GM19239 (cell line): ENCODE data around the gene NDUFS2.
A peak's percentile ranks its signal among the peaks of the same experiment; 100 is the strongest.
"Not testable (repeated sequence)": the region's sequence is repeated elsewhere in the genome, so short reads cannot be mapped to it uniquely, and the experiment has no call there.

Experiments
- DNase-seq: peaks from one replicate; pipeline ENCODE4 v3.0.0; 2011; ENCODE audit warnings: low spot score; ENCODE audit not compliant: insufficient read length
- FAIRE-seq: peaks from 2 replicates; lab custom pipeline; 2011; peaks lifted over from hg19 to GRCh38; lab: Jason Lieb, UNC

The NDUFS2 gene

GRCh38 chr1:161235957-161236775 lies 34.0 kb downstream of the NDUFS2 start:
- FAIRE-seq: no peak

DNA sequence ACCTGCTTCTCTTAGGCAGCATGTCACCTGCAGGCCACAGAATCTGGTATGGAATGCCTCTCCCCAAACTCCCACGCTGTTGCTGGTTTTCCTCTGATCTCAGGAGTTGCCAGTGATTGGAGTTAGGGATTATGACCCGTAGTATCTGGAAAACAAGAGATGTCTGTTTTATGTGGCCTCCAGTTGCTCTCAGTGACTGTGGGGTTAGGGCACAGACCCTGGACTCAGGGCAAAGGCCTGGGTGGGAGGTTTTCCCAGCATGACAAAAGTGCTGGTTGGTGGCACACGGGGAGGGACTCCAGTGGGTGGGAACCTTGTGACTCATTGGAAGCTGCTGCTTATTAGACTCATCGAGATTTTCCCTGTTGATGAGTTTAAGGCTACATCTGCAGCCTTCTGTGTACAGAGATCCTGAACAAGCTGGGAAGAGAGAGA lies 35.9 kb downstream of the NDUFS2 start, which contains the start of gene NR1I3:
NR1I3 (minus strand) TSS at position 165 of the 435 bp plus-strand sequence. CDS start 1,638 bp downstream, outside the sequence.
- FAIRE-seq: no peak
- DNase-seq: no peak

More at GRCh38 chr1:161235957-161236775, 34.0 kb downstream of the NDUFS2 start:
- DNase-seq: no peak

DNA sequence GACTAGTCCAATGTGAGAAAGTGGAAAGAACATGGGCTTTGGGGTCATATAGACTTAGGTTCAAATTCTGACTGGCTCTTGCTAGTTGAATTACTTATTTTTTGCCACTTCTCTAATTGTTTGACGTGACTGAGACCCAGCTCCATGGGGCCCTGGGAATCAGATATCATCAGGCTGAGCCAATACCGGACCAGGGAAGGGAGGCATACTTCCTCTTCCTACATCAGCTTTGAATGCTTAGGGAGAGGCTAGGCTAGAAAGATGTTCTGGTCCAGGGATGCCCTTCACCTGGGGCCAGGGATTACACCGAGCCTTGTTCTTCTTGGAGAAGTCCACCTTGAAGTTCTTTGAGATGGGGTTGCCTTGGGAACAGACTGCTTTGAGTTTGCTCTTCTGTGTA lies 39.5 kb downstream of the NDUFS2 start:
- FAIRE-seq: no peak
- no peak for DNase-seq

GRCh38 chr1:161242313-161242712 lies 40.1 kb downstream of the NDUFS2 start:
- FAIRE-seq: no peak
- no peak for DNase-seq

DNA sequence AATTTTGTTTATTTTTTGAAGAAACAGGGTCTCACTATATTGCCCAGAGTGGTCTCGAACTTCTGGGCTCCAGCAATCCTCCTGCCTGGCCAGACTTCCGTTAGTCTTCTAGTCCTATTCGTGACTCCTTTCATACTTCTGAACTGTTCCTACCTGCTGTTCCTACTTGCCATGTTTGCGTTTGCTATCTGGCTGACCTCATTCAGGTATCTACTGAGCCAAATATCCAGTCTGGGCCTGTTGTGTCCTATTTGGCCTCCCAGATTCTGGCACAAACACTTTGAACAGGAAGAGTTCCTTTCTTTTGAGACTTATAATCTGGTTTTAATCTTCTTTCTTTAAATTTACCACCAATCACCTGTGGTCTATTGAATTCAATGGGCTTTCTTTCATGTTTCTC lies 42.7 kb downstream of the NDUFS2 start:
- DNase-seq (no peak), FAIRE-seq (no peak)

- FAIRE-seq, DNase-seq: not testable (repeated sequence)
Measured at GRCh38 chr1:161250100-161250499, 47.9 kb downstream of the NDUFS2 start.

DNA sequence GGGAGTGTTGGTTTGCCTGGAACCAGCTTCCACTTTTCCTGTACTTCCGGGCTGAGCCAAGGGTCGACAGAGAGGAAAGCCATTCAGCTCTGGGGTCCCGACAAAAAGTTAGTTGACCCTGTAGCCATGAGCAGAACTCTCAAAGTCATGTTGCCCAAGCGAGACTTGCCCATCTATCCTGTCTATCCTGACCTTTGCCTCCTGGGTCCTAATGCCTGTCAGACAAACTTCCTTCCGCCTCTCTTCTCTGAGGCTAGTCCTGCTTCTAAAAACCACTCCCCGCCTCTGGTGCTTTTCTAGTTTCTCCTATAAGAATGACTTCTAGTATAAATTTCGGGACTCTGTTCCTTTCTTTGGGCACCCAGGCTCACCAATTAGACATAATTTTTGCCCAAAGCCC lies 48.7 kb downstream of the NDUFS2 start:
- FAIRE-seq: no peak
- DNase-seq: no peak

GRCh38 chr1:161251579-161251978 lies 49.4 kb downstream of the NDUFS2 start:
- no peak for DNase-seq
- FAIRE-seq: no peak

- DNase-seq, FAIRE-seq: not testable (repeated sequence)
Measured at GRCh38 chr1:161255302-161255701, 53.1 kb downstream of the NDUFS2 start.

- not testable (repeated sequence) for FAIRE-seq, DNase-seq
Measured at GRCh38 chr1:161255955-161256520, 53.9 kb downstream of the NDUFS2 start.

GRCh38 chr1:161257109-161257508 lies 54.9 kb downstream of the NDUFS2 start:
- DNase-seq: not testable (repeated sequence)

DNA sequence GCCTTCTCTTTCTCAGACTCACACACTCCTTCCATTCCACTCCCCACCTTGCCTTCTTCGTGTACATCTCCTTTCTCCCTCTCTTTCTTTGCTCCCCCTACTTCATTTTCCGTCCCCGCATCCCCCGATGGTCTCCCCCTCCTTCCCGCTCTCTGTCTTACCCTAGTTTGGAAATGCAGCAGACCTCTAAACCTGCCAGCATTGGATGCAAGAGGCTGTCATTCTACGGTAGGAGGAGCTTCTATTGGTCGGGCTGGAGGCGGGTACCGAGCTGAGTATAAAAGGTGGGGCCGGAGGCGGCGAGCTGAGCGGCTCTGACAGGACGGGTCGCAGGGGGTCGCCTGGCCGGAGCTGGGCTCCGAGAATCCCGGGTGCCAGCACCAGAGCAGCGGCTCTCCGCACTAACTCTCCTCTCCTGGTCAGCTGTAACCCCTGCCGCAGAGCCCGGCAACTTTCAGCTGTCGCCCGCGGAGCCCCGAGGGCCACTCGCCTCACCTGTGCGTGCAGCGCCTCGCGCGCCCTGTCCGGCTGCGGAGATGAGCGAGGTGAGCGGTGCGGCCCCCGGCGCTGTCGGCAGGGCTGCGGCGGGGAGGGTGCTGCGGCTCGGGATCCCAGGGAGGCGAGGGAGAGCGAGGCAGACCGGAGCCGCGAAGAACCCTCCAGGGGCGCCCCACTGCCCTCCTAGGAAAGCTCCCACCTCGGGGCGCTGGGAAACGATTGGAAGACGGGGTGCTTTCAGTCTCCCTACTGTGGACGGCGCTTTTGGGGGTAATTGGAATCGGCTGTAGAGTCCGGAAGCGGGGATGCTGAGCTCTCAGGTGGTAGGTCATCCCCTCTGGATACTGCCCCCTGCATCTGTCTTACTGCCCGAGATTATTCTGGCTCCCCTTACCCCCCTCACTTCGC lies 56.5 kb downstream of the NDUFS2 start, which contains the start of gene PCP4L1:
PCP4L1 (plus strand) TSS at position 307 of the 906 bp plus-strand sequence; CDS start at position 537, 230 bp downstream.
- DNase-seq (peak; percentile 45), FAIRE-seq (peak; percentile 52)

More at GRCh38 chr1:161257109-161257508, 54.9 kb downstream of the NDUFS2 start:
- not testable (repeated sequence) for FAIRE-seq

DNA sequence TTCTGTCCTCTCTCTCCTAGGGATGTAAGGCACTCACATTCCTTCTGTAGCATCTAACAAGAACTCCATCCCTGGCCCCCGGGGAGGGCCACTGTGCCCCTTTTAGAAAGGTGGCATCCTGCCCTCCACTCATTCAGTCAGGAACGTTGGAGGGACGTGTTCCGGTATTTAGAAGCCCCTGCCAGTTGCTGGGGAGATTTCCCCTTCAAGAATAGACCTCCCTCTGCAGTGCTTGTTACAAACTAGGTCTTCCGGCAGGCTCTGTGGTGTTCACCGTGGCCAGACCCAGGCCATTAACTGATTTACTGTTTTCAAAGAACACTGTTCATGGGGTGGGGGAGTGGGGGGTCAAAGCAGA lies 57.2 kb downstream of the NDUFS2 start:
- FAIRE-seq (no peak), DNase-seq (no peak)

GRCh38 chr1:161259765-161260164 lies 57.6 kb downstream of the NDUFS2 start:
- FAIRE-seq: no peak
- no peak for DNase-seq

DNA sequence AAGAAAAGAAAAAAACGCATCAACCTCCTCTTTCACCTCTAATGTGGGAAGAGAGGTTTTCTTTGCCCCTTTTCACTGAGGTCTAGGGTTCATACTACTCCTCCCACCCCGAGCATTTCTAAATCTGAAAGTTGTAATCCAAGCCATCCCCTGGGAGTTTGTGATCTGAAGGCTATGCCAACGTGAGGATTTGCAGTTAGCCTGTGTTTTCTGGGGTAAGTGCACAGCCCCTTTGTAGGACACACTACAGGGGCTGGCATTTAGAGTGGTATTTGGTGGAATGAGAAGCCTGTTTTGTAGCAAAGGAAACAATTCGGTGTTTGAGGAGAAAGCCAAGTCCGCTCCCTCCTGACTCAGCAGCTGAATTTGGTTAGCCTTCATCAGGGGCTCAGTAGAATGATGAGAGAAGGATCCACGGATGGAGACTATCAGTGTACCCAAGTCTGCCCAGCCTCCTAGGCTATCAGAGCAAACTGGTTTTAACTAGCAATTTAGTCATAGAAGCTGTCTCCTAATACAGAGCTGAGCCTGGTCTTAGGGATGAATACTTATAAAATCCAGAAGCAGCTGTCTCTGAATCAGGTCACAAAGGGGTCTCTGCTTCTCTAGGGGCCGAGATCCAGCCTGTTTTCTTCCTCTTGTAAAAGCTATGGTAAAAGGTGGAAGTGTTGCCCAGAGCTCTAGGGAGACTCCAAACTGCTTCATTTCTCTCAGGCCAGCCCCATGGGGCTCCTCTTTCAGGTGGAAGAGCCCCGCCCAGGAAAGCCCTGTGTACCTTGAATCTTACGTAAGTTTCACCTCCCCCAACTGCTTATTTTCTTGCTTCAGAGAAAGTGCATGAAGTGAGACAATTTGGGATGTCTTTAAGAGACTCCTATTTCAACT lies 58.5 kb downstream of the NDUFS2 start:
- DNase-seq (no peak), FAIRE-seq (peak; percentile 57)

DNA sequence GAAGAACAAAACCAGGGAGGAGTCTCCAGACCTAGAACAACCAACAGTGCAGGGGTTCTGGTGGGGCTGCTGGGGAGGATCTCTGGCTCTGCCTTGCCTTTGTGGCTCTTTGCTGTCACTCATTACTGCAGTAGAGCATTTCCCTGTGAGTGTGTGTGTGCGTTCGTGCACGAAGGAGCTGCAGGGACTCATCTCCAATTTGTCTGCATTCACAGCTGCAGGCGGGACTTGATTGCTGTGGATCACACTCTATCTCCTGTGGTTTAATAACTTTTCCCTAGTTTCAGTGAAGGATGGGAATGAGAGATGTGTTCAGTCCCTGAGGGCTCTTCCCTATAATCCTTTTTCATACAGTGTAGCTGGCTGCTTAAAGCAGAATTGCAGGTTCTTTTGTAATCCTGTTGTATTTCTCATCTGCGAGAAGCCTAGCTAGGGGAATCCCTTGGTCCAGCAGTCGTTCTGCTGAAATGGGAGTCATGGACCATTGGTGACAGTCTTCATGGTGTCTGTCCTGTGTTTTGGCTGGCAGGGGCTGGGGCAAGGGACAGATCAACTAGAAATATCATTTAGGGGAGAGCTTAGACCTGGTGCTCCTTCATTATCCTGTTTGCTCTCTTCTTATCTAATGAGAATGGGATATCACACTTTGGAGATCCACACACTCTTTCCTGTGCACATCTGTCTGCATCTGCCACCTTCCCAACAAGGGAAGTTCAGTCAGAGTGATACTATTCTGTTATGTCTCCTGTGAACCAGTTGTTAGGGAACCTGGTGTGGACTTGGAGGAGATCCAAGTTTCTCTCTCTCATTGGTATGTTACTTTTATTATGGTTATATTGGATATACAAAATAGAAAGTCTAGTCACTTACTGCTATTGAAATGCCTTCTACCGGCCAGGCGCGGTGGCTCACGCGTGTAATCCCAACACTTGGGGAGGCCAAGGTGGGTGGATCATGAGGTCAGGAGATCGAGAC lies 59.4 kb downstream of the NDUFS2 start:
- no peak for DNase-seq
- no peak for FAIRE-seq
